K562 (cell line): Measurements from ENCODE around the gene ZNF208.

Source experiments
- POLR2A ChIP-seq: fragments of 450-650 bp; conservative IDR thresholded peaks from 2 replicates; pipeline ENCODE4 v1.6.1; 2016
- RBFOX2 ChIP-seq: fragments of 200-400 bp; formaldehyde crosslinking; IDR thresholded peaks from 2 replicates; pipeline ENCODE4 v1.6.1; 2017; ENCODE audit warnings: low read depth, mild to moderate bottlenecking, low read length, moderate library complexity
- SP1 ChIP-seq: sonication (generic); formaldehyde crosslinking; IDR thresholded peaks from 2 replicates; pipeline ENCODE4 v1.8.1; 2022; ENCODE audit warnings: mild to moderate bottlenecking, missing genetic modification reagents
- TAF7 ChIP-seq: fragments of 450-650 bp; IDR thresholded peaks from 2 replicates; pipeline ENCODE4 v1.6.1; 2016; ENCODE audit warnings: missing genetic modification characterization, missing compliant biosample characterization
- ZBTB11 ChIP-seq, 3 experiments: fragments of 200-800 bp in 1 of 3; fragments of 250-450 bp in 1 of 3; fragments of 450-650 bp in 1 of 3; sonication (Bioruptor Pico) in 1 of 3; sonication (Bioruptor generic) in 1 of 3; formaldehyde crosslinking in 1 of 3; IDR thresholded peaks; 2 replicates each; pipeline versions ENCODE4 v1.6.1 to v1.8.0; 2016 to 2022; ENCODE audit warnings: mild to moderate bottlenecking in 2 of 3, missing genetic modification characterization in 2 of 3, missing compliant biosample characterization in 1 of 3, moderate library complexity in 1 of 3
- ZNF263 ChIP-seq: sonication (generic); formaldehyde crosslinking; IDR thresholded peaks from 2 replicates; pipeline ENCODE4 v1.8.0; 2022; ENCODE audit warnings: mild to moderate bottlenecking, missing genetic modification reagents, borderline replicate concordance
- ZNF384 ChIP-seq: IDR thresholded peaks from 2 replicates; pipeline ENCODE4 v1.6.1; 2012; ENCODE audit warnings: low read depth, low read length, improper control_type of control experiment
- ZNF57 ChIP-seq: fragments of 450-650 bp; formaldehyde crosslinking; IDR thresholded peaks from 2 replicates; pipeline ENCODE4 v1.4.0; 2020; ENCODE audit warnings: mild to moderate bottlenecking, moderate library complexity

GRCh38 chr19:21907516-21907915, 103.2 kb downstream of the ZNF208 start:
- TF ChIP-seq ZBTB11 (CRISPR knock-in tag; IDR thresholded peaks at IDR 0.05) (no peak), ZNF263 (CRISPR knock-in tag) (no peak), ZNF57 (CRISPR knock-in tag) (no peak), RBFOX2 (no peak), POLR2A (no peak), TAF7 (tag) (no peak), SP1 (CRISPR knock-in tag) (no peak), ZNF384 (no peak)
